ENCODE measurements around the gene ILF2. TPM values are rescaled to one million over a fixed set of nuclear protein-coding genes. Genes with fewer than 3 reads are reported as not detected.

ILF2 gene
- total and polyA plus RNA-seq, 2 of the 13 experiments (the other 11 are each of a cell fraction or from before 2014, with no cell fraction given) = 292 to 366 TPM

GRCh38 chr1:153616144-153616916 lies 54.5 kb downstream of the ILF2 start, which contains the start of gene S100A14 (continued):
- TF ChIP-seq MTA1 (CRISPR knock-in tag; IDR thresholded peaks at IDR 0.05; ENCODE audit: borderline replicate concordance) = no peak
- TF ChIP-seq FOXJ3 (CRISPR knock-in tag; IDR thresholded peaks at IDR 0.05; ENCODE audit: borderline replicate concordance) = no peak
- no peak for TF ChIP-seq ATAD3A (CRISPR knock-in tag; IDR thresholded peaks at IDR 0.05)
- peak; percentile 37; the same call in 1 of the 2 replicates for TF ChIP-seq BHLHE40 (IDR thresholded peaks at IDR 0.05; ENCODE audit: low read length)
- TF ChIP-seq CERS6 (CRISPR knock-in tag; IDR thresholded peaks at IDR 0.05) = no peak
- no peak for TF ChIP-seq ZNF510 (CRISPR knock-in tag; IDR thresholded peaks at IDR 0.05; ENCODE audit: low read depth)
- TF ChIP-seq ZNF883 (CRISPR knock-in tag; IDR thresholded peaks at IDR 0.05; ENCODE audit: not compliant biosample characterization) = no peak
- no peak for TF ChIP-seq ZBTB25 (CRISPR knock-in tag; IDR thresholded peaks at IDR 0.05)
- no peak for TF ChIP-seq ZNF331 (CRISPR knock-in tag; IDR thresholded peaks at IDR 0.05)
- no peak for TF ChIP-seq HOXA7 (CRISPR knock-in tag; IDR thresholded peaks at IDR 0.05)
- no peak for TF ChIP-seq ZNF20 (CRISPR knock-in tag; IDR thresholded peaks at IDR 0.05)
- TF ChIP-seq ZNF850 (CRISPR knock-in tag; conservative IDR thresholded peaks at IDR 0.05) = no peak
- no peak for TF ChIP-seq HMG20A (CRISPR knock-in tag; IDR thresholded peaks at IDR 0.05; ENCODE audit: borderline replicate concordance)
- no peak for TF ChIP-seq ZNF431 (CRISPR knock-in tag; IDR thresholded peaks at IDR 0.05; ENCODE audit: borderline replicate concordance, low read depth)
- TF ChIP-seq ZNF24 (IDR thresholded peaks at IDR 0.05) = no peak
- TF ChIP-seq ZNF354B (CRISPR knock-in tag; IDR thresholded peaks at IDR 0.05) = no peak
- no peak for TF ChIP-seq REST (IDR thresholded peaks at IDR 0.05; ENCODE audit: borderline replicate concordance in 1 of 2, low read depth in 1 of 2, low read length in 2 of 2)
- TF ChIP-seq RBFOX2 (IDR thresholded peaks at IDR 0.05; ENCODE audit: low read depth, low read length) = no peak
- no peak for TF ChIP-seq FOXA3 (CRISPR knock-in tag; IDR thresholded peaks at IDR 0.05)
- no peak for TF ChIP-seq SMAD1 (CRISPR knock-in tag; IDR thresholded peaks at IDR 0.05; ENCODE audit: borderline replicate concordance, low read depth)
- no peak for TF ChIP-seq PREB (CRISPR knock-in tag; IDR thresholded peaks at IDR 0.05)
- TF ChIP-seq ZNF547 (CRISPR knock-in tag; IDR thresholded peaks at IDR 0.05) = no peak
- no peak for TF ChIP-seq SOX13 (IDR thresholded peaks at IDR 0.05)
- no peak for TF ChIP-seq SOX13 (CRISPR knock-in tag; conservative IDR thresholded peaks at IDR 0.05 in 1 of 2, IDR thresholded peaks at IDR 0.05 in 1 of 2)
